GM18861 (cell line): ENCODE data around the gene STX16.

Experiments used
- ATAC-seq: cut with Tn5 transposase; IDR thresholded peaks from one replicate; pipeline ENCODE4 v1.9.1; 2021; ENCODE audit not compliant: unreplicated experiment

The STX16 gene

DNA sequence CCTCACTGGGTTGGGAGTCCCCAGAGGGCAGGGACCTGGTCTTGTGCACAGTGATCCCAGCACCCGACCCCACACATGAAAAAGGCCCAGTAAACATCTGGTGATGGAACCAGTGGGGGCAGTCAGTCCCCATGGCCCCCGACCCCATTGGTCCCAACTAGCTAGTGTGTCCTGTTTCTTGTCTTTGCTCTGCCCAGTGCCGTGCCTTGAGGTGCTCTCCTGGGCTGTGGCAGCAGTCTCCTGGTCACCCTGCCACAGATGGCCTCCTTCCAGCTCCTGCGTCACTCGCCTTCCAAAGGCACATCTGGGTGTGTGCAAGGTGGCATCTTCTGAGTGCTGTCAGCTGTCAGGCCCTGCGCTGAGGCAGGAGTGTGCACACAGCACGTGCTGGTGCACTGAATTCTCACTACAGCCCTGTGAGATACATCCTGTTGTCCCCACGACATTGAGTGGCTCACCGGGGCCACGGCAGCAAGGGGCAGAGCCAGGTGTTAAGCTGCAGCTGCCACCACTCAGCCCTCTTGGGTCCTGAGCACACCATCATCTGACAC, 45.4 kb downstream of the STX16 start:
- ATAC-seq: no peak

DNA sequence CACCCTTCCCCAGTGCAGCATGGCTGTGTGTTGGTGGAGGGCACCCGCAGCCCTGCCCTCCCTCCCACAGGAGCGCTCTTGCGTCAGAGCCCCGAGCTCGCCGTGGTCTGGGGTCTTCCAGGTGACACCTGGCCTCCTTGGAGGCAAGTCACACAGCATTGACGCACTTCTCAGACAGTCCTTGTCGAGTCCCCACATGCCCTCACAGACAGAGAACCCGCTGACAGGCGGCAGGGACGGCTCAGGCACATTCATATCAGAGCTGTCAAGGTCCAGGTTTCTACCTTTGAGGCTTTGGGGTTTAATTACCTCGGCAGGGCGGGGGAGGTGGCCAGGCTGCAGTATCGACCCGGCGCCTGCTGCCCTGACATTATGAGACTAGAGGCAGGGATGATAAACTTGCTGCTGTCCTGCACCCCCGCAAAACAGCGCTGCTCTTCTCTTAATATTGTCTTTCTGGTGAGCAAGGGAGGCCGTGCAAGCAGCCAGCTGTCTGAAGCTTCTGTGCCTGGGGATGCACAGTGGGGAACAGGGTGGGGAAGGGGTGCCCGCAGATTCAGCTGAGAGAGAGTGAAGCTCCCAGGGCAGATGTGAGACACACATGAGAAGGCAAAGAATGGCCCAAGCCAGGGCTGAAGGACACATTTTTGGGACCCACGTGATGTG, 46.3 kb downstream of the STX16 start:
- ATAC-seq: no peak

DNA sequence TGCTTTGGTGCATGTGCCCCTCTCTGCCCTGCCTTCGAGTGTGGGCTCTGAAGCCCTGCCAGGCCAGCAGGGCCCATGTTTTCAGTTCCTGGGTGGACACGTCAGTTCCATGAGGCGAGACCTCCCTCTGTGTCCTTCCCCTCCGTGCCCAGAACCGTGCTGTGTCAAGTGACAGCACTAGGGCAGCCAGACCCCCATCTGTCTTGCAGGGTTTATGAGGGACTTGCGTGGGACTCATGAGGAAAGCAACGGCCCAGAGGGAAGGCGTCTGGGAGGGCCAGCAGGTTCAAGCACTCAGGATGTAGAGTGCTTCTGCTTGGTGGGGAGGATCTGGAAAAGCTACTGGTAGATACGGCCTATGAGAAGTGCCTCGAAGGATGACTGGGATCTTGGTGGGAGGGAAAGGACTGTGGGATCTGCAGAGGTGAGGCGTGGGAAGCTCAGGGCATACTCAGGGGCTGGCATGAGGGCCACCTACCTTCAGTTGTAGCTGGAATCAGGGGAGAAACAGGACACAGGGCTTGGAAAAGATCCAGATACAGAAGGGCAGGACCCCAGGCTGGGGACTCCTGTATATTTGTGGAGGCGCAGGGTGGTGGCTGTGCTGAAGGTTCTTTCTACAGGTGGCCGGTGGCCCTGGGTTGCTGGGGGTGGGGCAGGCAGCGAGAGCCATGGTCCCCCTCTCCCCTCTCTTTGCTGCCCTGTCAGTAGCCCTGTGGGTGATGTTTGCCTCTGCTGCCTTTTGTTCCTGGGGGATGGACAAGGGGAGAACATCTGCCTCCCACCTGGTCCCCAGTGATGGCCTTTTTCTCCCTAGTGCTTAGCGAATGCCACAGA, 47.0 kb downstream of the STX16 start:
- no peak for ATAC-seq

DNA sequence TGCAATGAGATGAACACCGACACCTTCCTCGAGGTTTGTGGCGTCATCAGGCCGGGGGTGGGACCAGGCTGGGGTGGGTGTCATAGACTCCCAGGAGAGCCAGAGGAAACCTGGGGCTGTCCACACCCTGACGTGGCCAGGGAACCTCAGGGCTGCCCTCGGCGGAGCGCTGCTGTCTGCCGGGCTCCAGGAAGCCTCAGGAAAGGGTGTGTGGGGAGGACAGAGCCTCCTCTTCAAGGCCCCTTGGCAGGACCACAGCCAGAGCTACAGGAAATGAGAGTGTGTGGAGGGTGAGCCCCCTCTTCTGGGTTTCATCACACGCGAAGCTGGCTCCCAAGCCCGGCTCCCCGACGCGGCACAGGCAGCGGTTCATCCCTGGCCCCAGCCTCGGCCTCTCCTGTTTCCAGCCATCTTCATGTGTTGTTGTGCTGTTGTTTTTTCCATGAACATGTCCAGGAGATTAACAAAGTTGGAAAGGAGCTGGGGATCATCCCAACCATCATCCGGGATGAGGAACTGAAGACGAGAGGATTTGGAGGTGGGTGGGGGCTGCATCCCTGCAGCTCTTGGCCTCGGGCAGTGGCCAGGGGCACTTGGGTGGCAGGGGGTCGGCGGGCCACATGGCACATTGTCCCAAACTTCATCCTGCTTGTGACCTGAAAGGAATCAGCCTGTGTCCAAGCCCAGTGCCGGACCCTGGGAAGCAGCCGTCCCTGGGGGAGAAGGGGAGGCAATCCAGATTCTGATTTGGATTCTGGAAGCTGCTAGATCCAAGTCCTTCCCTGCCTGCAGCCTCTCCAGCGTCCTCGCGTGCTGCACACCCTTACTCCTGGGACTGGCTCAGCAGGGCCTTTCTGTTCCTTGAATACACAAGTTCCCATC, 47.9 kb downstream of the STX16 start:
- ATAC-seq: no peak

DNA sequence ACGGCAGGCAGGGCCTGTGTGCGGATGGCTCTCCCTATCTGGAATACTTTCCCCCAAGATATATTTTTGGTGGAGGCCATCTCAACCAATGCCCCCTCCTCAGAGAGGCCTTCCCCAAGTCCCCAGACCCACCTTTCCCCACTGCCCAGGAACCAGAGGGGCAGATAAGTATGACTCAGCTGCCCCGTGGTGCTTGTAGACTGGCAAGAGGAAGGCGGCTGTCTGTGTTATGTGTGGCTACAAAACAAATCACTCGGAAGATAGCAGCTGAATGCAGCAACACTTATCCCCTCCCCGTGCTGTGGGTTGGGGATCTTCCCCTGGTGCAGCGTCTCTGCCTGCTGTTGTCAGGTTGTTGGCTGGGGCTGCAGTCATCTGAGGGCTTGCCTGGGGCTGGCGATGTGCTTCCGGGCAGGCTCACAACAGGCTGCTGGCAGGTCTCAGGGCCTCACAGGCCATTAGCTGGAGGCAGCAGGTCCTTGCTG, 48.6 kb downstream of the STX16 start:
- ATAC-seq: no peak

DNA sequence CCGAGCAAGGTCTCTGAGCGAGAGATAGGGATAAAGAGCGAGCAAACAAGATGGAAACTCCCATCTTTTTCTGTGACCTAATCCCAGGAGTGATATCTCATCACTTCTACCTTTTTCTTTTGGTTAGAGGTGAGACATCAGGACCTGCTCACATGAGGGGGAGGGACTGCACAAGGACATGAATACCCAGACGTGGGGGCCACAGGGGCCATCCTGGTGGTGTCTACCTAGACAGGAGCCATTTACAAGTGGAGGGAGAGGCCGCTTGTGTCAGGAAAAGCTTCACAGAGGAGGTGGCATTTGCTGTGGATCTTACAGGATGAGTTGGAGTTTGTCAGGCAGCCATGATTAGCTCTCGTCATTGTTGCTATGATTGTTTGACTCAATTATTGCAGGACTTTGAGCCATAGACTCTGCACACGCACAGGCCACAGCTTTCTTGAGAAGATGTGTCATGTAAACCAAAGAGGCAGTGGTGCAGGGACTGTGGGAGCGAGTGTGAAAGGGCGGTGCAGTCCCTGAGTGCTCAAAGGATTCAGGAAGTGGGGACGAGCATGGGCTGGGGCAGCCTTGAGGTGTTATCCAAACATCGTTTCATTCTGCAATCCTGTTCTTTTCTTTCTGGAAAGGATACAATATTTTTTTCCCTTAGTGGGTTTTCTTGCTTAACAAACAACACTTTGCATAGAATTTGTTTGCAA, 49.2 kb downstream of the STX16 start:
- no peak for ATAC-seq

DNA sequence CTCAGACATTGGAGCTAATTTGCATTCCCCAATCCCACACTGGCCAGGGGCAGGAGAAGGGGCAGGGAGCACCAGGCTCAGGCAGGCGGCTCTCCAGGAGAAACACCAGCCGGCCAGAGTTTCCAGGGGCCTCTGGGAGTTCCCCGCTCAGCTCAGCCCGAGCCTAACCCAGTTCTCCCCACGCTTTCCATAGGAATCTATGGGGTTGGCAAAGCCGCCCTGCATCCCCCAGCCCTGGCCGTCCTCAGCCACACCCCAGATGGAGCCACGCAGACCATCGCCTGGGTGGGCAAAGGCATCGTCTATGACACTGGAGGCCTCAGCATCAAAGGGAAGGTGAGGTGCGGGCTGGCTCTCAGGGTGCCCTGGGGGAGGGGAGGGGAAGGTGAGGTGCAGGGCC, 49.7 kb downstream of the STX16 start:
- ATAC-seq: no peak

DNA sequence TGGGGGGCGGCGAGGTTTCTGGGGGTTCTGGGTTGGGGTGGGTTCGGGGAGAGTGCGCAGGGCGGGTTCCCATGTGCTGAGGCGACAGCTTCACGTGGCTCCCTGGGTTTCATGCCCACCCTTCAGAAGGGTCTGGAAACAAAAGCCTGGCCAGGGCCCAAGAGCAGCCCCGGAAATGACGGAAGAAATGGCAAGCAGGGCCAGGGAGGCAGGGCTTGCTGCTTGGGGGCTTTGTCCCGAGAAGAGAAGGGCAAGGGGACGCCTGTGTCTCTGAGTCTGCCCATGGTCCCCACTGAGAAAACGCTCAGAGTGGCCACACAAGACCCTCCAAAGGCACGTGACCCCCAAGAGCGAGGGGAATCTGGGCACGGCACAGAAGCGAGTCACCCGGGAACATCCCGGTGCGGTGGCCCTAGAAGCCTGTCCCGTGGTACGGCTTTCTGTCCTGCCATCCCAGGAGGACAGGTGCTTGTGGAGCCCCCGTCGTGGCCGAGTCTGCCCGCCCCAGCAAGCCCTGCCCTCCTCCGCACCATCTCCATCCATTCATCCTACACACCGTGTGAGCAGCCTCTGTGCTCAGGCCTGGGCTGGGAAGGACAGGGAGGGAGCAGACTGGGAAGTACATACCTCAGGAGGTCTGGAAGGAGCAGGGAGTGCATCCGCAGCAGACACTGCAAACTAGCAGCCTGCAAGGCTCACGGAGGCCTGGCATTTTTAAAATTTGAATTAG, 50.5 kb downstream of the STX16 start:
- ATAC-seq: no peak

DNA sequence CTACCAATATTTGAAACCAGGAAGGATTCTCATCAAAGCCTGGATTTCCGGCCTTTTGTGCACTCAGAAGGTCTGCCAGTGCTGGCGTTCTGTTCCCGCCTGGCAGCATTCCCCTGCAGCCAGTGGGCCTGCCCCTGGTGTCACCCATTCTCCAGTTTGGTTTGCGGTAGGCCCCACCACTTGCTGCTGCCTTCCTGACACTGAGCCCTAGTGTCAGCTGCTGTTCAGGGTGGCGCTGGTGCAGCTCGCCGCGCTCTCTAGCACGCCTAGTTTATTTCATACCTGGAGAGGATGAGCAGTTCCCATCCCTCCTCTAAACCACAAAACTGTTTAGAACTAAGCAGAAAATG, 51.1 kb downstream of the STX16 start:
- ATAC-seq: no peak

DNA sequence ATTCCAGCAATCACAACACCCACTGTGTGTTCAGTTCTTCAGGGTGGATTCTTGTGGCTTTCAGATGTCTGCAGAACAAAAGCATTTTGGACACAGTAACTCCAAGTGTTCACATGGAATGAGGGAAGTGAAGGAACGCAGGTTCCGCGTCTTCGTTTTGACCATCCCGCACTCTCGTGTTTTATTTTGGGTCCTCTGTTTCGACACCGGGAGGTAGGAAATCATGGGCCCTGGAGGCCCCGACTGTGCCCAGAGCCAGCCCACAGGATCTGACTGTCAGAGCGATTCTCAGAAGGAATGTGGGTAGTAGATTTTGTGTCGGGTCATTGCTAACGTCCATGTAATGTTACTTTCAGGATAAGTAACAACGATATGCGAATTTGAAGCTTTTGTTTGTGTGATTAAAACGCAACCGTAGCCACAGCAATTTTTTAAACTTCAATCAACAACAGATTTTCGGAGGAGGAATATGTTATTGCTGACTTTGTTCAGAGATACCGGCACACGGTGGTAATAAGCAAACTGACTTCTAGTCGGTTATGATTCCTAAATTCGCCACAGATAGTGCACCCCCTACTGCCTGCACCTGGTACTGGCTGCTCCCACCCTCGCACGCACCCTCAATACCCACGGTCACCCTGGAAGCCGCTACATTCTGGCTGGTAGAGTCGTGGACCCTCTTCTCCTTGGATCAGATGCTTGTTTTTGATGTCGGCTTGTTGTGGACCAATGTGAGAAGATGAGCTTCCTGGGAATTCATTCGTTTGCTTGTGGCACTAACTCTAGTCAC, 52.0 kb downstream of the STX16 start:
- ATAC-seq: no peak

DNA sequence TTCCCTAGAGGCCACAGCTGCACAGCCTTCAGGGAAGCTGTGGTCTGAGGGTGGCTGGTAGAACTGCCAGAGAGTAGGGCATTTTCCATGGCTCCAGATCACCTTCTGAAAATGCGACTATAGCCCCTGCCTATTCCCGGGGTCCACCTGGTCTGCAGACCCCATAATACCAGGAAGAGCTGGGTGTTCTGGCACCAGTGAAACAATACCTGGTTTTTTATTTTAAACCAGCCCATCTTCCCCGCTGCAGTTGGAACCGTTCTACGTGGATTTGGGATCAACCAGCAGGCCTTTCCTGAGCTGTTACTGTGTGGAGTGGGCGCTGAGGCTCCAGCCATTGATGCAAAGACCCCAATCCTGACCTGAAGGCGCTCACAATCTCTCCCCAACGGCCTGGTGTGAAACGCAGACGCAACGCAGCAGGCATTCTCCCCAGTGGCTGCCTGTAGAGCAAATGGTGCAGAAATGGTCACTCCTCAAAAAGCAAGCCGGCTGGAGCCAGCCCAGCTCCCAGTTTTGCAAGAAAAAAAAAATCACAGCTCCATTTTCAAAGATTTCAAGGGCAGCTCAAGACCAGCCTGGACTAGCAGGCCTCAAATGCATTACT, 52.8 kb downstream of the STX16 start:
- ATAC-seq: no peak

DNA sequence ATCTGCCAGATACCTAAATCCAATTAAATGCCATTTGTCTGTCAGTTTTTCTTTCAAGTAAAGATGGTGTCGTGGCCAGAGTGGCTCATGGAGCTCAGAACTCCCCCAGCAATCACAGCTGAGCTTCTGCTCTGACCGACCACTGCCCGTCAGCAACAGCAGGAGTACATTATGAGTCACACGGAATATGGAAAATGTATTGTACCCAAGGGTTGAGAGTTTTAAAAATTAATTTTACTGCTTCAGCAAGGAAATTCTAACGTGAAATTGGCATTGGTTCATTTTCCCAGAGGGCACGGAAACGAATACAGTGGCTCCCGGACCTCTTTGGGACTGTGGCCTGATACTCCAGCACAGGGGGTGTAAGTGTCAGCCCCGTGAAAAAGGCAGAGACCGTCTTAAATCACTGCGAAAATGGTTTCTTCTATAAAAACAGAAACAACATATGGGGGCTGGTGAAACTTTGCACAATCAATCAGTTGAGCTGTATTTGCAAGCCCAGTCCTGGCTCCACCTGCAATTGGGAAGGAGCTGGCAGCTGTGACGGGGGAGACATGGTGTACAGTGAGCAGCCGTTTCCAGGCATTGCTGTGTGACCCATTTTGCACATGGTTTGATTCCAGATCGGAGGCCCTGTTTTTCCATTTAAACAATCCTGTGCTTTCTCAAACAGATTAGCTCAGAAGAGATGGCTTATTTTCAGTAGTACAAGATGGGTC, 54.3 kb downstream of the STX16 start:
- ATAC-seq: no peak

DNA sequence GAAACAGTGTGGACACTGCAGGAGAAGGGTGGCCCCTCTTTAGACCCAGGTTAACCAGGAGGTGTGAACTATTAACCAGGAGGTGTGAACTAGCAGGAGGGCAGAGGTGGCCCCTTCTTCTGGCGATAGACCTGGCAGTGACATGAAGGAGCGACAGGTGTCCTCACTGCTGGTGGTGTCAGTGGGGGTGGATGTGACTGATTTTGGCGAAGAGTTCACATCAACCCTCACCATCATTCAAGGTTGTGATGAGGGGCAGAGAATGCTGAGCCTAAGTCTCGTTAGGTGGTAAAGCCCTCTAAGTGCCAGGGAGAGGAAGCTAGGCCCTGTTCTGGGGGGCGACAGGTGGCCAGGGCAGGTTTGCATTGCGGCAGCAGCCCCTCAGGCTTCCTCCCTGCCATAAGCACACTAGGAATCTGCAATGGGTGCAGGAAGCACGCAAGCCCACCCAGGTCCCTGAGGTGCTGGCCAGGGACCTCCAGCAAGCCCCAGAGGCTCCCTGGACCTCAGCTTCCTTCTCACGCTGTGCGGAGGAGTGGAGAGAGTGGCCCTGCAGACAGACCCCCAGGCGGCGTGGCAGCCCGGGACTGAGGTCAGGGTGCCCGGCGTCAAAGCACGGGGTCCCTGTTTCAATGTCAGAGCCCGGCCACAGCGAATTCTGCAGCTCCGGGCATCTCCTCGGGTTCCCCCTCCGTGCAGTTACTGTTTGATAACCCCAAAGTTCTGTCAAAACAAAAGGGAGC, 55.2 kb downstream of the STX16 start:
- ATAC-seq: no peak

DNA sequence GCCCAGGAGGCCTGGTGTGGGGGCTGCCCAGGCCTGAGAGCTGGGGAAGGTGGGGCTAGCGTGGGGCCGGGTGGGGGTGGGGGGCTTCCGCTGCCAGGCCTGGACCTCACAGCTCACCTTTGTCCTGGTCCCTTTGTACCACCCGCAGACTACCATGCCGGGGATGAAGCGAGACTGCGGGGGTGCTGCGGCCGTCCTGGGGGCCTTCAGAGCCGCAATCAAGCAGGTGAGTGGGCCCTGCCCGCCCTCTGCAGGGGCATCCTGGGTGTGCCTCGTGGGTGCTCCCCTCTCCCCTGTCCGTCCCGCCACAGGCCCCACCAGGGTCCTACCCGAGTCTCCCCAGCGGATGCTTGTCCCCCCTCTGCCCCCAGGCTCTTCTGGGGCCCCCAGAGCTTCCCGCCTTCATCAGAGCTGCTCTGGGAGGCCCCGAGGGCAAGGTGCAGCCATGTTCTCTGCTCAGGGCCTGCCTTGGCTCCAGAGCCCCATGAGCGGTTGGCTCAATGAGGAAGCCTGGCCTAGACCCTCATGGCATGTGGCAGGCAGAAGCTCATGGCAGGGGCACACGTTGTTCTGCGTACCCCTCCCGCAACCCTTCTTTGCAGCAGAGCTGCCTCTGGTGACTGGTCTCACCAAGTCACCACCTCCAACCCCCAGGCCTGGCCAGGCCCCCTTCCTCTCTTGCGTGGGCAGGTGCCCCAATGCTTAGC, 56.0 kb downstream of the STX16 start:
- no peak for ATAC-seq

DNA sequence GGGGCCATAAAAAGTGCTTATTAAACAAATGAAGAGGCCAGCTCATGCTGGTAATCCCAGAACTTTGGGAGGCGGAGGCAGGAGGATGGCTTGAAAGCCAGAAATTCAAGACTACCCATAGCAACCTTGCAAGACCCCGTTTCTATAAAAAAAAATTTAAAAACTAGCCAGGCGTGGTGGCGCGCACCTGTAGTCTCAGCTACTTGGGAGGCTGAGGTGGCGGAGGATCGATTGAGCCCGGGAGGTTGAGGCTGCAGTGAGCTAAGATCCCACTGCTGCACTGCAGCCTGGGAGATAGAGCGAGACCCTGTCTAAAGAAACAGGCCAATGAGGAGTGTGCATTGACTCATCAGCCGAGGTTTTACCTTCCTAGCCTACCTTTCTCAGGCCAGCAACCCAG, 56.7 kb downstream of the STX16 start:
- no peak for ATAC-seq

DNA sequence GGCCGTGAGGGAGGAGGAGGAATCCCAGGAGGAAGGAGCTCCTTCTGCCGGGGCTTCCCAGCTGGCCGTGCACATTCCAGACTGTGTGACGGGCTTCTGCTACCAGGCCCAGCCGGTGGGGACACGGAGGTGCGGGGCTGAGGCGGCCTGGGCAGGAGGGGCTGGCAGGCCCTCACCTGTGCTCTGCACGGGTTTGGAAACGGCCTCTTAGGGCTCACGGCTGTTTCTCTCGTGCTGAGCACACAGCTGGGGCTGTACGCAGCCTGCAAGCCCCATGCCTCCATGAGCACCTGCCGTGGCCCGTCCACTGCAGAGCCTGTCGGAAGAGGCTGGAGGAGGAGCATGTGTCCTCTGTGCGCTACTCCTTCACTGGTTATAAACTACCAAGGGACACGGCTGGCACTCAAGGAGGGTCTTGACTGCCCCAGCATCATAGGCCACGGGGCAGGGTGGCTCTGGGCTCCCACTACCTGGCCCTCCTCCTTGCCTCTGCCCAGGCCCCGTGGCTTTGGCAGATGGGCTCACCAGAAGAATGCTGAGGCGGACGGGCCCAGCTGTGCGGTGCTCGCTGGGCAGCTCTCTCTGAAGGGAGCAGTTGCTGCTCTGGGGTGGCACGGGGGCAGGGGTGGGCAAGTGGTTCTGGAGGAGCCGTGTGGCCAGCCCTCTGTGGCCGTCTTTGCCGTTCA, 57.3 kb downstream of the STX16 start:
- no peak for ATAC-seq
